HL-60 (cell line): ENCODE results near the gene TUBB2A.

Experiments
- CTCF ChIP-seq: IDR thresholded peaks from one replicate; pipeline ENCODE4 v1.5.1; 2011; ENCODE audit warnings: low read length, control low read depth, inconsistent platforms; ENCODE audit not compliant: insufficient read depth
- GABPA ChIP-seq: IDR thresholded peaks from 2 replicates; pipeline ENCODE4 v1.6.1; 2012; ENCODE audit warnings: low read depth
- SPI1 ChIP-seq: IDR thresholded peaks from 2 replicates; pipeline ENCODE4 v1.6.1; 2012; ENCODE audit warnings: low read depth, mild to moderate bottlenecking, borderline replicate concordance

GRCh38 chr6:3118353-3119039 is 38.8 kb downstream of the TUBB2A start, which contains the start of gene BPHL:
- TF ChIP-seq SPI1 (no peak), CTCF (no peak), GABPA (no peak)
